Tibial nerve (tissue), 4 donors: Measurements from ENCODE around the gene SRPRB. TPM values are rescaled to one million over a fixed set of nuclear protein-coding genes. Genes with fewer than 3 reads are reported as not detected.

ENCODE experiments used
- DNase-seq, 2 donors: peaks; one replicate each; pipeline ENCODE4 v3.0.0-alpha.2; 2019; ENCODE audit warnings: low spot score in 2 of 2
- H3K27ac ChIP-seq, 4 donors: fragments of 200-600 bp; sonication (generic) in 3 of 4; one replicate each; pipeline ENCODE4 v1.5.1; 2017 to 2019; ENCODE audit warnings: mild to moderate bottlenecking in 1 of 4
- H3K27me3 ChIP-seq, 2 donors: fragments of 200-600 bp; sonication (generic) in 1 of 2; one replicate each; pipeline versions ENCODE4 v1.5.1 to v1.6.0; 2017 to 2019
- H3K36me3 ChIP-seq, 3 donors: fragments of 200-600 bp; sonication (generic); one replicate each; pipeline ENCODE4 v1.5.1; 2018 to 2019
- H3K4me1 ChIP-seq, 4 donors: fragments of 200-600 bp; sonication (generic) in 3 of 4; one replicate each; pipeline ENCODE4 v1.5.1; 2017 to 2019
- H3K4me3 ChIP-seq, 4 donors: fragments of 200-600 bp; sonication (generic) in 3 of 4; one replicate each; pipeline ENCODE4 v1.5.1; 2017 to 2019; ENCODE audit warnings: mild to moderate bottlenecking in 1 of 4, moderate library complexity in 1 of 4
- H3K9me3 ChIP-seq, 4 donors: fragments of 200-600 bp; sonication (generic) in 3 of 4; one replicate each; pipeline ENCODE4 v1.5.1; 2017 to 2019
- CTCF ChIP-seq, 5 experiments: fragments of 200-600 bp in 3 of 5; fragments of 450-650 bp in 2 of 5; sonication (generic) in 3 of 5; IDR thresholded peaks; one replicate each; pipeline ENCODE4 v1.5.1; 2016 to 2019; ENCODE audit warnings: antibody characterized with exemption in 5 of 5, mild to moderate bottlenecking in 3 of 5, moderate library complexity in 2 of 5
- EP300 ChIP-seq, 2 donors: sonication (generic); formaldehyde crosslinking; IDR thresholded peaks; one replicate each; pipeline ENCODE4 v1.6.1; 2017; ENCODE audit warnings: antibody characterized with exemption in 2 of 2, mild to moderate bottlenecking in 1 of 2
- POLR2A ChIP-seq, 2 donors: fragments of 450-650 bp; IDR thresholded peaks; one replicate each; pipeline ENCODE4 v1.6.1; 2017; ENCODE audit warnings: antibody characterized with exemption in 2 of 2, mild to moderate bottlenecking in 2 of 2, moderate library complexity in 2 of 2
- WGBS, 2 donors: methylation state at CpG; one replicate each; pipeline ENCODE4 v1.1.5; 2018; 5-methylcytosine and 5-hydroxymethylcytosine counted together
- total RNA-seq, 4 donors: library from RNA; depleted of rRNA; stranded (reverse); fragments of >200 nt; gene quantifications; one replicate each; pipeline ENCODE4 v1.1.0, GENCODE V29; 2016

SRPRB gene
- total RNA-seq, 4 donors from 2014 or later = 14.3 to 19.7 (median 18.0) TPM

- DNase-seq = peak; percentile 57 to 60
- Histone ChIP-seq H3K27me3 (no peaks in the 10 kb centered on the region), H3K27ac (peak overlapping the region in 1 of 4 donors; percentile 9), H3K4me1 (peaks cover 0 to 2% (median 0%) of the 10 kb centered on the region in 4 donors), H3K9me3 (no peaks in the 10 kb centered on the region), H3K36me3 (peaks cover 0 to 84% (median 8%) of the 10 kb centered on the region in 3 donors), H3K4me3 (no peak overlapping the region)
- WGBS, 2 donors = 67 to 78% methylated on average over 8 of the region's 8 CpGs
- TF ChIP-seq CTCF (IDR thresholded peaks at IDR 0.05) (peak in 1 of 5 experiments; percentile 8), POLR2A (IDR thresholded peaks at IDR 0.05) (no peak), EP300 (IDR thresholded peaks at IDR 0.05) (no peak)
Observed at GRCh38 chr3:133821767-133822638, 16.4 kb downstream of the SRPRB start.

GRCh38 chr3:133824961-133825485 lies 19.4 kb downstream of the SRPRB start:
- Histone ChIP-seq H3K27ac (no peak overlapping the region), H3K4me1 (peaks cover 0 to 2% (median 0%) of the 10 kb centered on the region in 4 donors), H3K27me3 (no peaks in the 10 kb centered on the region), H3K4me3 (no peak overlapping the region), H3K36me3 (peaks cover 0 to 64% (median 2%) of the 10 kb centered on the region in 3 donors), H3K9me3 (no peaks in the 10 kb centered on the region)
- WGBS, 2 donors = 72 to 89% methylated on average over 8 of the region's 8 CpGs
- DNase-seq = no peak
- TF ChIP-seq EP300 (IDR thresholded peaks at IDR 0.05) (no peak), CTCF (IDR thresholded peaks at IDR 0.05) (no peak), POLR2A (IDR thresholded peaks at IDR 0.05) (no peak)

- no peak for DNase-seq
Observed at GRCh38 chr3:133825969-133826727, 20.5 kb downstream of the SRPRB start.

GRCh38 chr3:133827136-133827535 lies 21.5 kb downstream of the SRPRB start:
- peaks cover 0 to 43% (median 0%) of the 10 kb centered on the region in 3 donors for H3K36me3 ChIP-seq
- H3K4me3 ChIP-seq = no peak overlapping the region
- DNase-seq = no peak
- no peak overlapping the region for H3K27ac ChIP-seq
- H3K27me3 ChIP-seq = no peaks in the 10 kb centered on the region
- H3K9me3 ChIP-seq = no peaks in the 10 kb centered on the region
- 38 to 42% methylated on average over 1 of the region's 1 CpG for WGBS, 2 donors
- H3K4me1 ChIP-seq = no peaks in the 10 kb centered on the region
- TF ChIP-seq CTCF (IDR thresholded peaks at IDR 0.05) = no peak
- no peak for TF ChIP-seq EP300 (IDR thresholded peaks at IDR 0.05)
- no peak for TF ChIP-seq POLR2A (IDR thresholded peaks at IDR 0.05)

More at GRCh38 chr3:133825969-133826727, 20.5 kb downstream of the SRPRB start:
- 85 to 89% methylated on average over 12 of the region's 12 CpGs for WGBS, 2 donors
- no peak for TF ChIP-seq EP300 (IDR thresholded peaks at IDR 0.05)
- no peak for TF ChIP-seq CTCF (IDR thresholded peaks at IDR 0.05)
- no peak for TF ChIP-seq POLR2A (IDR thresholded peaks at IDR 0.05)
- no peak overlapping the region for H3K4me3 ChIP-seq
- no peaks in the 10 kb centered on the region for H3K27me3 ChIP-seq
- H3K27ac ChIP-seq = no peak overlapping the region
- no peaks in the 10 kb centered on the region for H3K9me3 ChIP-seq
- peaks cover 0 to 53% (median 0%) of the 10 kb centered on the region in 3 donors for H3K36me3 ChIP-seq
- H3K4me1 ChIP-seq = peaks cover 0 to 2% (median 0%) of the 10 kb centered on the region in 4 donors
